Cardiac septum (tissue), 1 donor: Measurements from ENCODE around the gene OXGR1. TPM values are rescaled to one million over a fixed set of nuclear protein-coding genes. Genes with fewer than 3 reads are reported as not detected.
"Not testable (repeated sequence)": the region's sequence is repeated elsewhere in the genome, so short reads cannot be mapped to it uniquely, and the experiment has no call there.

Experiments
- DNase-seq: peaks from one replicate; pipeline ENCODE4 v3.0.0-alpha.2; 2020; ENCODE audit warnings: low spot score
- intact Hi-C: fragments of 100-400 bp; cut with DNase I; formaldehyde crosslinking; loops from one replicate; pipeline ENCODE4 v1.14.0; 2022
- long read RNA-seq: library from polyadenylated mRNA; unstranded; transcript quantifications from one replicate; pipeline ENCODE4 v2.0.0, GENCODE V29; 2021
- total RNA-seq: library from RNA; stranded (reverse); fragmentation: NEBNext Ultra II Directional; extraction: Animal tissue kit (Norgen Biotek cat#: 25700); gene quantifications from one replicate; pipeline ENCODE4 v1.2.1, GENCODE V29; 2021
- donor health status: DM: no; HTN: no; CAD: no.

The OXGR1 gene
- not detected for total RNA-seq
- long read RNA-seq: 0 reads

DNA sequence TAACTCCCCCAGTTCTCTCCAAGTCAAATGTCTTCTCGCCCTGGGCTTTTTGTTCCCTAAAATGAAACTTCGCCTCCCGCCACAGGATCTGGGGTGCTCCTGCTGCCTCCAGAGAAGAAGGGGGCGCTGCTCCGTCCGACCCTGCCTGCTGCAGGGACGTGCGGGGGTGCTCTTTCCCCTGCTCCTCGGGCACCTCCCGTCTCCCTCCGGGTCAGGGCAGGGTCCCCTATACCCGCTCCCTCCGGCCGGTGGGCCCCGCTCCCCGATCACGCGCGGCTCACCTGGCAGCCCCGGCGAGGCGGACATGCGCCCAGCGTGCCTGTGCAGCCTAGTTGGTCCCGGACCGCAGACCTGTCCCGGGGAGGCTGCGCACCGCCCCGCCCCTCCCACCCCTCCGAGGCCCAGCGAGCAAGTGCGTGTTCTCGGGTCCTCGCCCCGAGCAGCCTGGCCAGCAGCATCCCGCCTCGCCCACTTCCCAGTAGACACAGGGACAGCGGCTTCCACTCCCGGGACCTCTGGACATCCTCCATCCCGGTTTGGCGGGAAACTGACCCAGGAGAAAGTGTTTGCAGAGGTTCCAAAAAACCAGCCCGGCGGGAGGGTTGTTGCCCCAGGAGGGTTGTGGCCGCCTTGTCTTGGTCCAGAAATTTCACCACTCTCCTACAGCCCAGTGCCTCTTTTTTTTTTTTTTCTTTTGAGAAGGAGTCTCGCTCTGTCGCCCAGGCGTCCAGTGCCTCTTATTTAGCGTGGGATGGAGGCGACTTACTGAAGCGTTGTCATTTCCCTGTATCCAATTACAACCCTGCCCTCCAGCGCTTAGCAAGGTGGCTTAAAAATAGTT is at the start of gene OXGR1:
OXGR1 (minus strand) TSS at position 460 of the 841 bp plus-strand sequence. CDS start 6,717 bp downstream, outside the sequence.
- intact Hi-C loops: no loop called here
- DNase-seq: no peak

DNA sequence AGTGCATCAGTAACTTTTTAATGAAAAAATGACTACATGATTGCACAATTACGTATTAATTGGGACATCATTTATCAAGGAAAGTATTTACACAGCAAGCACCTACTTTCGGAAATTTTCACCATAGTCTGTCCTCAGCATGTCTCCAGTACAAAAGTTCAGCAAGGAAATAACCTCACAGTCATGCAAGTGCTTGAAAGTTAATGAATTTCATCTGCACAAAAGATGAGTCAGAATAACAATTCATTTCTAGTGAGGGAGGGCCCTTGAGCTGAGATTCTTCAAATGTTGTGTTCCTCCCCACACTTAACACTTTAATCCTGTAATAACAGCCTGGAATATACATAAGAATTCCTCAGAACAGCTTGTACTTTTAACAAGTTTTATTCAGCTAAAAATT is 49.0 kb upstream of the OXGR1 start:
- intact Hi-C loops: no loop called here

DNA sequence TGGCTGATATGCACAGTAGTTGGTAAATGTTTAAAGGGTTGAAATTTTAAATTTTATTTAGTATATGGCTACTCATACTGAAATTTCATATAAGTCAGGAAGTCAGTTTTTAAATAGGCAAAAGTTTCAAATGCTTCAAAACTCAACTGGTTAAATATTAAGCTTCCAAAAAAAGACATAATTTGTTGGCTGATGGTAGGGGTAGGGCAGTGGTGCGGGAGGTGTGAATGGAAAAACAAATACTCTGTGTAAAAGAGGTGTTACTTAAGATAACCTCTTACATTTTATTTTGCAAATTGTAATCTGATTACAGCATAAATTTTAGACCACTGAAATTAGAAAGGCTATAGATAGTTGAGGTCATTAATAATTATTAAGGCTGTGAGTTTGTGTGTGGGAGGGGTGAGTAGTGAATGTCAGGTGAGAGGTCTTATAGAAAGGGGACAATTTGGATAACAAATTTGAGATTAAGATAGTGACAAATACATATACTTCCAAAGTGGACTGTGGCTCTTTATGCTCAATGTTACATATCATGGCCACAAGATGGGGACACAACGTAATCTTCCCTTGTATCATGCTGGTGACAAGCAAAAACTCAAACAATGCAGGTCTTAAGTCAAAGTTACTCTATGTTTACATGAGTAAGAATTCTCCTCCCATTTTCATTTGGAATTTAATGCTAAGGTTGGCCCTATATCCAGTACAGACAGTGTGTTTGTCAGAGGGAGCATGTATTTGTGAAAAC is 36.6 kb upstream of the OXGR1 start:
- intact Hi-C loops: loop anchor here (5.0 kb wide), 1 partner anchor 771 kb away; no protein-coding TSS in a partner anchor
- no peak for DNase-seq

More for the DNA sequence above, 49.0 kb upstream of the OXGR1 start:
- DNase-seq: no peak

DNA sequence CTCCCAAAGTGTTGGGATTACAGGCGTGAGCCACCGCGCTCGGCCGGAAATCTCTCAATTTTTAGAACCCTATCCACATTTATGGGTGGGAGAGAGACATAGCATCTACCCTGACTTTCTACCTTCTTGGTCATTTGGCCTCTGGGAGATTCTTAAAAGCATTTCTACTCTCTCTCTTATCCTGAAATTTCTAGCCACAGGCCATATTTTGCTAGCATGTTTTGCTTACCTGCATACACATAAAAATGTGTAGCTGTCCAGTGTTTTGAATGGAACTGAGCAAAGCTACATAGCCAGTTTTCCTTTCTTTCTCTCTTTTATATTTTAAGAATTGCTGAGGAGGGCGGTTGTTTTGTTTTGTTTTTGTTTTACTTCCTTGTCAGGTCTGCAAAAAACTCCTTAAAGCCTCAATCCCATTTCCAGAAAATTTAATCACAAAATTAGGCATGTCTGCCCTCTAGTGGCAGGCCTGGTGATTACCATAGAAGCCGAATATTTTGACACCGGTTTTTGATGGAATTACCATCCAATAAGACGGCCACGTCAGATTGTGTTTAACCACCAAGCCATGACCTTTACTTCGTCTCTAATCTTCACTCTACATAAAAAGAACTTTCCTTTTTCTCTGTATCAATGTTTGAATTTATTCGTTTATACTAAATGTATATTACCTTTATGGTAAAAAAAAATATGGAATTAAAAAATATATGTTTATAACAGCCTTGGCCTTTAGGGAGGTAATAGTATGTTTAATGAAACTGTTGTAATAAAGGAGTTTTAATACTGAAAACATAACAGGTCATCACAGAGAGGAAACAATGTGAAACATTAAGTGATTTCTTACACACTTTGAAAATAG is 34.4 kb upstream of the OXGR1 start:
- intact Hi-C loops: loop anchor here (10.0 kb wide), 2 partner anchors 186 to 326 kb away; no protein-coding TSS in a partner anchor
- no peak for DNase-seq

DNA sequence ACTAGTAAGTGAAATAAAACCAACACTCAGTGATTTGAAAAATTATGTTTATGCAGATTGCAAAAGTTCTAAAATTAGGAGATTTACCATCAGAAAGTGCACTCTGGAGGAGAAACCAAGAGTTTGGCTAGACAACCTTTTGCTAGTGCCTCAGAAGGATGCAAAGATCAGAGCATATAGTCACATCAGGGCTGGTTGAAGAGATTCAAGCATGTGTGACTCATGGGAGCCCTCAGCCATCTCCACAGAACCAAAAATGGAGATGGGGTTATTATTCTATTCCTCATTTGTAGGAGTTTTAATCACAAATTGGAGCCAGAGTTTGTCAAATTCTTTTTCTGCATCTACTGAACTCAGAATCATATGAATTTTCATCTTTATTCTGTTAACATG is 32.9 kb upstream of the OXGR1 start:
- no peak for DNase-seq
- intact Hi-C loops: loop anchor here (10.0 kb wide), 2 partner anchors 188 to 328 kb away; no protein-coding TSS in a partner anchor

DNA sequence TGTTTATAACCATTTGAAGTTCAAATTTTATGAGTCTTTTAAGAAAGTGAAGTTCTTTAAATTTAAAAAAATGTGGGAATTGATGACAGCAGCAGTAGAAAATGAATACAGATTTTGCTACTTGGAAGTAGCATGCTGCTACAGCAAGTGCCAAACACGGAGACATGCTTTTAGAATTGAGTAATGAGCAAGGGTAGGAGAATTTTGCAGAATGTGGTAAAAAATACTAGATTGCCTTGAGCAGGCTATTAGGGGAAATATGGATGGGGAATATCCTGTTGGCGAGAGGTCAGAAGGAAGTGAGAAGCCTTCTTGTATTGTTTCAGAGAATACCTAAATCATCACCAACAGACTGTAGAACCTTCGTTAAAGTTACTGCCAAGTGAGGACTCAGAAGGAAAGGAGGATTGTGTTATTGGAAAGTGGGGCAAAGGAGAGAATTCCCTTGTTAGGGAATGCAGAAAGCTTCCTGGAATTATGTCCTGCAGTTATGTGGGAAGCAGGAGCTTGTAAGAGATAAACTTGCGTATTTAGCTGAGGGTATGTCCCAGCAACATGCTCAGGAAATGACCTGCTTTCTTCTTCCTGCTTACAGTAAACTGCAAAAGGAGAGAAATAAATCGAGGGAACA is 32.4 kb upstream of the OXGR1 start:
- intact Hi-C loops: loop anchor here (10.0 kb wide), 2 partner anchors 188 to 328 kb away; no protein-coding TSS in a partner anchor

DNA sequence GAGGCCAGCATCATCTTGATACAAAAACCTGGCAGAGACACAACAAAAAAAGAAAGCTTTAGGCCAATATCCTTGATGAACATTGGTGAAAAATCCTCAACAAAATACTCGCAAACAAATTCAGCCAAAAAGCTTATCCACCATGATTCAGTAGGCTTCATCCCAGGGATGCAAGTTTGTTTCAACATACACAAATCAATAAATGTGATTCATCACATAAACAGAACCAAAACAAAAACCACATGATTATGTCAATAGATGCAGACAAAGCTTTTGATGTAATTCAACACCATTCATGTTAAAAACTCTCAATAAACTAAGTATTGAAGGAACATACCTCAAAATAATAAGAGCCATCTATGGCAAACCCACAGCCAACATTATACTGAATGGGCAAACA is 29.5 kb upstream of the OXGR1 start:
- intact Hi-C loops: loop anchor here (10.0 kb wide), 2 partner anchors 191 to 331 kb away; no protein-coding TSS in a partner anchor
- DNase-seq: not testable (repeated sequence)

More for the DNA sequence above, 32.4 kb upstream of the OXGR1 start:
- no peak for DNase-seq

DNA sequence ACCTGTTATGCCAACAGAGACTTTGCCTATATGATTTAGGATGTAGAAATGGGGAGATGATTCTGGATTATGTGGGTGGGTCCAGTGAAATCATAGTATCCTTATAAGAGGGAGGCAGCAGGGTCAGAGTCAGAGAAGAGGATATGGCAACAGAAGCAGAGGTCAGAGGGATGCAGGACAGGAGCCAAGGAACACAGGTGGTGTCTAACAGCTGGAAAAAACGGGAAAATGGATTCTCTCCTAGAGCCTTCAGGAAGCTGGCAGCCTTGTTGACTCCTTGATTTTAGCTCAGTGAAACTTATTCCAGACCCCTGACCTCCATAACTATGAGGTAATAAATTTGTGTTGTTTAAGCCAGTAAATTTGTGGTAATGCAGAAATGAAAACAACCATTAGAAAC is 28.8 kb upstream of the OXGR1 start:
- intact Hi-C loops: loop anchor here (10.0 kb wide), 2 partner anchors 192 to 332 kb away; no protein-coding TSS in a partner anchor
- no peak for DNase-seq

DNA sequence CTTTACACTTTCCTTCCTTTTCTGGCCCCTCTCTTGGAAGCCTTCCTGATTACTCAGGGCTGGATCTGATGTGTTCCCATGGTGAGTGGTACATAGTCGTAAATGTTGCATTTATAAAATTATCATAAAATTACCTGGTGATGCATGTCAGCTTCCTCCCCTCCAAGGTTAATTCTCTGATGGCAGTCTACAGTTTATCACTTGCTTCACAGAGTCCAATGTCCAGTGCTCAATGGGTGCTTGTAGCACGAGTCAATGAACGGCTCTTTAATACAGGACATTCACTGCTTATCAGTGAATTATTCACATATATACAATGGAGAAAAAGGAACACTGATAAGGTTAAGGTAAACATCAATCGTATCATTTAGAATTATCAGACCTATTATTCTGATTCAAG is 27.0 kb upstream of the OXGR1 start:
- intact Hi-C loops: loop anchor here (10.0 kb wide), 2 partner anchors 194 to 334 kb away; no protein-coding TSS in a partner anchor
- DNase-seq: no peak

DNA sequence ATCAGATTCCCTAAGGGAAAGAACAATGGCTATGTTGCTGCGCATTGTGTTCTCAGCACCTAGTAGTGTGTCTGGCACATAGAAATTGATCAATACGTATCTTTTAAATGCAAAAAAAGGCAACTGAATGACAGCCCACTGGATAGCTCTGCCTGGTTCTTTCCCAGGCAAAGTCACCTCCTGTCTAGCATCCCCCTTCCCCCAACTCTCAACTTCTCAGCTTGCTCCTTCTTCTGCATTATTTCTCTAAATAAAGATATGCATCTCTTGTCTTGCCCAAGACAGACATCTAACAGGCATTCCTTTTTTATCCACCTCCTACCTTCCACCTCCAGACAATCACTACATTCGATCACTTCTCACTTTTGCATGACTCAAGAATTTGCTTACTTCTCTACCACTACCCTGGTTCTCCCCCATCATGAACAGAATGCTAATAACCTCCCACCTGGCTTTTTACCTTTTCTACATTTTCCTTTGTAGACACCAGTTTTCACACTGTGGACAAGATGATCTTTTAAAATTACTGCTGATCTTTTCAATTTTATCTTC is 26.5 kb upstream of the OXGR1 start:
- no peak for DNase-seq
- intact Hi-C loops: loop anchor here (10.0 kb wide), 2 partner anchors 194 to 334 kb away; no protein-coding TSS in a partner anchor

DNA sequence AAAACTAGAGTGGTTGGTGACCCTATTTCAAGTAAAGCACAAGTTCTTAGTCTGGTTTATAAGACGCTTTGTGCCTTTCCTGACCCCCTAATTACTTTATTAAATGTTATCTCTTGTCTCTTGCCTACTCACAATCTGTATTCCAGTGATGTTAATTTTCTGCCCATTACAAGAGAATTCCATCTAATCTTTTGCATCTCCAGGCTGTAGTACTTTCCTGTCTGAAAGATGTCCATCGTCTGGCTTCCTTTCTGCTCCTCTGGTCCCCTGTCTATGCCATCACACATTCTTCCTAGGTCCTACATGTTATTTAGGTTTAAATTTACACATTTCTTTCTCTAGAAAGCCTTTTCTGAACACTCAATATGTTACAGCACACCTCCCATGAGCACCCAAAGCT is 25.9 kb upstream of the OXGR1 start:
- intact Hi-C loops: loop anchor here (10.0 kb wide), 2 partner anchors 195 to 335 kb away; no protein-coding TSS in a partner anchor
- DNase-seq: no peak

DNA sequence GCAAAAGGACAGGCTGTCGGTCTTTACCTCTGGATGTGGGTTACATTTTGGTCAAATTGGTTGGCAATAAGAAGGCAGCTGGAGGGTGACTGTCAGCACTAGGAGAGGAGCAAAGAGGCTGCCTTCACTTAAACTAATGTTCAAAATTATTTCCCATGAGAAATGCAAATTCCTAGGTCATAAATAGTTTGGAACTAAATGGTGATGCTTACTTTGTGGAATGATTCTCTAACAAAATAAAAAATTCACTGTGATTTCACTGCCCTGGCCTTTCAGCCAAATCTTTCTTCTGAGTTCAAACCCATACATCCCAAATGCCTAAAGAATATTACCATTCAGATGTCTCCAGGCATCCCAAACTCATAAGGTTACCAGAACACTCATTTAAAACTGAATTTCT is 25.0 kb upstream of the OXGR1 start:
- no peak for DNase-seq
- intact Hi-C loops: loop anchor here (5.0 kb wide), 1 partner anchor 783 kb away; no protein-coding TSS in a partner anchor

DNA sequence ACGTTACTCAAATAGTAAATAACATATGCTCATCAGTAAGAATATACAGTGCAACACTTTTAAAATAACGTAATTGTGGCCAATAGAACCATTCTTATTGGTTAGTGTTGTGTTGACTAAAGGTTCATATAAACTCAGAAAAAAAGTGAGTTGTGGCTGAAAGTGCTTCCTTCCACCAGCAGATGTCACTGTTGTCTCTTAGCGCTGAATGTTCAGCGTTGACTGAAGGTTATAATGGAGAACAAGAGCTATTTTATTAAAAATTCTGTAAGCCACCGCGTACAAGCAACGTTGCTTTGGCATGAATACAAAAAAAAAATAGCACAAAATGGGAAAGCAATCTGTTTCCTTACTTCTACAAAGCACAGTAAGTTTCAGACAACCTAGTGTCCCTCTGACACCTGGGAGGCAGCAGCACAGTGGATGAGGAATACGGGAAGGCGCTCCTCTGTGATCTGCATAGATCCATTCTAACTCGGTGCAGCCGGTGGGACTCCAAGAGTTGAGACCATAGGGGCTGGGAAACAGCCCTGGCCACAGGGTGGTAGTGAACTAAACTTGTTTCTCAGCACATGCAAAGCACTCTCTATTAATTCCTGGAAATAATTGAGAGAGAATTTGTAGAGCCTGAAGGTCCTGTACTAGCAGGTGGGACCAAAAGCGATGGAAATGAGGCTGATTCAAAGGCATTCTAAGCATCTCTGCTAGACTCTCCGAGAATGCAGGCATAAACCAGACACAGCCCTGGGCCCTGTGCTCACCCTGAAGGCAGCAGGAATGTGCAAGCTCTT is 23.9 kb upstream of the OXGR1 start:
- DNase-seq: no peak
- intact Hi-C loops: loop anchor here (5.0 kb wide), 1 partner anchor 784 kb away; no protein-coding TSS in a partner anchor

DNA sequence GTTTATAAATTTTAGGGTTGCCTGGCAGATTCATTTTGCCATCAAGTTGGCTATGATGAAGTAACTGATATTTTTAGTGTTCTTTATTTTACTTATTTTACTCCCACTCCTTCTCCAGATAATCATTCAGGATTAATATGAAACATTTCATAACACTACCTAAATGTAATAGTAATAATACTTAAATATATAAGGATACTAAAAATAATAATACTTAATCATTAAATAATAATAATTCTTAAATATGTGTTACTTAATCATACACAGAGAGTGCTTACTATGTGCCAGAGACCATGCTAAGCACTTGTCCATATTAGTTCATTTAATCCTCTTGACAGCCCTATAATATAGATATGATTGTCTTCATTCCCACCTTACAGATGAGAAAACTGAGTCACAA is 23.0 kb upstream of the OXGR1 start:
- intact Hi-C loops: loop anchor here (5.0 kb wide), 1 partner anchor 785 kb away; no protein-coding TSS in a partner anchor
- no peak for DNase-seq

DNA sequence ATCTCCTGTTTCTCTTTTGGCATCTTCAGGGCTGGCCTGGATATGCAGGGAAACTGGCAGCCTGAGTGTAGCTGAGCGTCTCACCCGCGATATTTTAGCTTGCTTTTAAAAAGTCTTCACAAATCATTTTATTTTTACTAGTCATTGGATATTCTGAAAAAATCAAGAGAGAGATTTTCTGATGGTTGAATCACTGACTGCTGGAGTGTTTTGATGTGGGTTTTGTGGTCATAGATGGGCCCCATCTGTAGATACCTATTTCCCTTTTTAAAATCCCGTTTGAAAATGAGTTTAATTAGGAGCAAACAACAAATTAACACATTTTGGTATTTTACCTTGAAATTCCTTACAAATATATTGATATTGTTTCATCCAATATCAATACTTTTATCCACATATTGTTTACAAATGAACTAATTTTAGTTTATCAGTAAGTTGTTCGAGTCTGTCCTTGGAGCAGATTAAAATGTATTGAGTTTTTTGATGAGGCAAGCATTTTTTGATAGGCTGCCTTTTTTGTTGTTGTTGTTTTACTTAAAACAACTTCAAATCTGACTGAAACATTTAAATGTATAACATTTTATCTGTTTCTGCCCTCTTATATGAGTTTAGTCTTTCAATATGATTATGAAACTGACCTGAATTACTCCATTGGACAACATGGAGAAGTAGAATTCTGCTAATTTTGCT is 21.5 kb upstream of the OXGR1 start:
- intact Hi-C loops: loop anchor here (5.0 kb wide), 1 partner anchor 786 kb away; no protein-coding TSS in a partner anchor
- no peak for DNase-seq

DNA sequence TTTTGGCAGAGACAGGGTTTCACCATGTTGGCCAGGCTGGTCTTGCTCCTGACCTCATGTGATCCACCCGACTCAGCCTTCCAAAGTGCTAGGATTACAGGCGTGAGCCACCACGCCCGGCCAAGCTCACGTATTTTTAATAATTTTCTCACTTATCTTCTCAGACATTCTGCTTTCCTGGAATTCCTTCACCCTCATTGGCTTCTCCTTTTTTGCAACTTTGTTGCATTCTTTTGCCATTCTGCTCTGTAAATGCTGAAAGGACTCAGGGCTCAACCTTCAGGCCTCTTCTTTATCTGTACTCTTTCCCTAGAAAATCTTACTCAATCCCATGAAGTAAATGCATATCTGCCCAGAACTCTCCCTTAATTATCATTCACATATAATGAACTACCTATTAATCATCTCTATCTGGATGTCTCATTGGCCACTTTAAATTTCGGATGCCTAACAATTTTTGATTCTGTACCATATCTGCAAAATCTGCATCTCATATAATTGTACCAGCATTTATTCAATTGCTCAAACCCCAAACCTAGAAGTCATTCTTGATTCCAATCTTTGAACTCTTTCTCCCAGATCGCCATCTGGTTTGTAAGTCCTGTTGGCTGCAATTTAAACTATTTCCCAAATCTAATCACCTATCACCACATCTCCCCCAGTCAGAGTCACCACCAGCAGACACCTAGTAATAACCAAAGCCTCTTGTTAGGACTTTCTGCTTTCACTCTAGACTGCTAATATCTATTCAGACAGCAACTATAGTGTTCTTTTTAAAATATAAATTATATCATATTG is 18.2 kb upstream of the OXGR1 start:
- DNase-seq: no peak
- intact Hi-C loops: no loop called here
